Effector memory CD4-positive, alpha-beta T cell (primary cell): ENCODE data around the gene CREB3L1.

Experiments
- DNase-seq, 3 donors: peaks; one replicate each; pipeline ENCODE4 v3.0.0-alpha.2; 2020
- H3K27ac ChIP-seq: 2 replicates; pipeline ENCODE4 v1.7.0; 2013; ENCODE audit warnings: mild to moderate bottlenecking, low read length, moderate library complexity; ENCODE audit not compliant: insufficient read depth, poor library complexity, severe bottlenecking
- H3K27me3 ChIP-seq: replicated peaks from 2 replicates; pipeline ENCODE4 v1.7.0; 2013; ENCODE audit warnings: mild to moderate bottlenecking, low read length; ENCODE audit not compliant: insufficient read depth, control insufficient read depth, poor library complexity, severe bottlenecking
- H3K36me3 ChIP-seq: 2 replicates; pipeline ENCODE4 v1.7.0; 2013; ENCODE audit warnings: mild to moderate bottlenecking, low read length, moderate library complexity; ENCODE audit not compliant: control insufficient read depth, insufficient read depth
- H3K4me1 ChIP-seq: 2 replicates; pipeline ENCODE4 v1.7.0; 2013; ENCODE audit warnings: low read length, mild to moderate bottlenecking; ENCODE audit not compliant: control insufficient read depth, insufficient read depth, poor library complexity, severe bottlenecking
- H3K4me3 ChIP-seq: 2 replicates; pipeline ENCODE4 v1.7.0; 2013; ENCODE audit warnings: low read length, low read depth, mild to moderate bottlenecking; ENCODE audit not compliant: insufficient read depth, poor library complexity, severe bottlenecking
- H3K9me3 ChIP-seq: 2 replicates; pipeline ENCODE4 v1.7.0; 2013; ENCODE audit warnings: mild to moderate bottlenecking, low read length, moderate library complexity; ENCODE audit not compliant: control insufficient read depth

CREB3L1 gene

GRCh38 chr11:46333394-46333947, 56.0 kb downstream of the CREB3L1 start:
- H3K9me3 ChIP-seq: no peaks in the 10 kb centered on the region
- H3K4me3 ChIP-seq: peak overlapping the region; percentile 68
- peak overlapping the region; percentile 61 for H3K27ac ChIP-seq
- H3K4me1 ChIP-seq: peaks cover 56% of the 10 kb centered on the region
- no peak for DNase-seq
- H3K36me3 ChIP-seq: no peaks in the 10 kb centered on the region
- no peaks in the 10 kb centered on the region for H3K27me3 ChIP-seq

GRCh38 chr11:46334211-46334610, 56.7 kb downstream of the CREB3L1 start:
- Histone ChIP-seq H3K9me3 (no peaks in the 10 kb centered on the region), H3K4me3 (peak overlapping the region; percentile 68), H3K27me3 (no peaks in the 10 kb centered on the region), H3K27ac (peak overlapping the region; percentile 61), H3K4me1 (peaks cover 56% of the 10 kb centered on the region), H3K36me3 (no peaks in the 10 kb centered on the region)
- no peak for DNase-seq

- Histone ChIP-seq H3K36me3 (no peaks in the 10 kb centered on the region), H3K9me3 (no peaks in the 10 kb centered on the region), H3K4me1 (peaks cover 47% of the 10 kb centered on the region), H3K4me3 (no peak overlapping the region), H3K27ac (no peak overlapping the region), H3K27me3 (no peaks in the 10 kb centered on the region)
- DNase-seq: no peak
These were observed 57.8 kb downstream of the CREB3L1 start for GRCh38 chr11:46335271-46335670.

- no peaks in the 10 kb centered on the region for H3K9me3 ChIP-seq
- H3K27me3 ChIP-seq: no peaks in the 10 kb centered on the region
- no peak for DNase-seq
- peaks cover 39% of the 10 kb centered on the region for H3K4me1 ChIP-seq
- no peaks in the 10 kb centered on the region for H3K36me3 ChIP-seq
- H3K27ac ChIP-seq: no peak overlapping the region
- no peak overlapping the region for H3K4me3 ChIP-seq
These were observed 58.6 kb downstream of the CREB3L1 start for GRCh38 chr11:46335890-46336562.

GRCh38 chr11:46336563-46337180, 59.2 kb downstream of the CREB3L1 start:
- Histone ChIP-seq H3K9me3 (no peaks in the 10 kb centered on the region), H3K36me3 (no peaks in the 10 kb centered on the region), H3K27ac (no peak overlapping the region), H3K27me3 (no peaks in the 10 kb centered on the region), H3K4me1 (peaks cover 36% of the 10 kb centered on the region), H3K4me3 (no peak overlapping the region)
- no peak for DNase-seq

GRCh38 chr11:46337626-46338345, 60.3 kb downstream of the CREB3L1 start:
- no peak for DNase-seq
- Histone ChIP-seq H3K27ac (no peak overlapping the region), H3K9me3 (no peaks in the 10 kb centered on the region), H3K36me3 (no peaks in the 10 kb centered on the region), H3K27me3 (no peaks in the 10 kb centered on the region), H3K4me3 (no peak overlapping the region), H3K4me1 (peaks cover 37% of the 10 kb centered on the region)

GRCh38 chr11:46338636-46338987, 61.1 kb downstream of the CREB3L1 start:
- DNase-seq: no peak
- no peak overlapping the region for H3K4me3 ChIP-seq
- no peaks in the 10 kb centered on the region for H3K27me3 ChIP-seq
- peaks cover 36% of the 10 kb centered on the region for H3K4me1 ChIP-seq
- H3K9me3 ChIP-seq: no peaks in the 10 kb centered on the region
- no peak overlapping the region for H3K27ac ChIP-seq
- H3K36me3 ChIP-seq: no peaks in the 10 kb centered on the region

GRCh38 chr11:46338988-46339666, 61.7 kb downstream of the CREB3L1 start:
- Histone ChIP-seq H3K4me1 (peaks cover 31% of the 10 kb centered on the region), H3K4me3 (no peak overlapping the region), H3K9me3 (no peaks in the 10 kb centered on the region), H3K27me3 (no peaks in the 10 kb centered on the region), H3K36me3 (no peaks in the 10 kb centered on the region), H3K27ac (no peak overlapping the region)
- DNase-seq: no peak

GRCh38 chr11:46339816-46340215, 62.4 kb downstream of the CREB3L1 start:
- H3K36me3 ChIP-seq: no peaks in the 10 kb centered on the region
- peaks cover 28% of the 10 kb centered on the region for H3K4me1 ChIP-seq
- H3K27me3 ChIP-seq: no peaks in the 10 kb centered on the region
- no peaks in the 10 kb centered on the region for H3K9me3 ChIP-seq
- no peak overlapping the region for H3K4me3 ChIP-seq
- no peak overlapping the region for H3K27ac ChIP-seq
- no peak for DNase-seq
